Naive B cell (primary cell): ENCODE data around the gene ASTN2. TPM values are rescaled to one million over a fixed set of nuclear protein-coding genes. Genes with fewer than 3 reads are reported as not detected.

Source experiments
- ATAC-seq, 2 donors: fragments of 150-1000 bp; cut with Tn5 transposase; 2 replicates each; pipeline ENCODE4 v1.10.0; 2021; ENCODE audit warnings: low read depth in 2 of 2, mild to moderate bottlenecking in 2 of 2, moderate library complexity in 2 of 2
- DNase-seq: peaks from one replicate; pipeline ENCODE4 v3.0.0; 2022
- H3K27ac Mint-ChIP-seq, 6 donors: one replicate each; pipeline ENCODE4 v1.8.0; 2020 to 2022; ENCODE audit warnings: mild to moderate bottlenecking in 6 of 6, mixed read lengths in 6 of 6, moderate library complexity in 5 of 6, inconsistent platforms in 2 of 6
- H3K27me3 Mint-ChIP-seq, 3 donors: one replicate each; pipeline ENCODE4 v1.8.0; 2021 to 2022; ENCODE audit warnings: mixed read lengths in 3 of 3, mild to moderate bottlenecking in 1 of 3
- H3K36me3 Mint-ChIP-seq, 2 donors: one replicate each; pipeline ENCODE4 v1.8.0; 2020 to 2022; ENCODE audit warnings: mixed read lengths in 2 of 2, inconsistent platforms in 1 of 2, mild to moderate bottlenecking in 1 of 2
- H3K4me1 Mint-ChIP-seq, 3 donors: one replicate each; pipeline ENCODE4 v1.8.0; 2020 to 2022; ENCODE audit warnings: mixed read lengths in 3 of 3, inconsistent platforms in 1 of 3, mild to moderate bottlenecking in 1 of 3, moderate library complexity in 1 of 3
- H3K4me3 Mint-ChIP-seq, 8 donors: one replicate each; pipeline ENCODE4 v1.8.0; 2020 to 2022; ENCODE audit warnings: mild to moderate bottlenecking in 8 of 8, mixed read lengths in 8 of 8, moderate library complexity in 8 of 8, inconsistent platforms in 2 of 8
- H3K9me3 Mint-ChIP-seq, 7 donors: one replicate each; pipeline ENCODE4 v1.8.0; 2020 to 2022; ENCODE audit warnings: mixed read lengths in 7 of 7, mild to moderate bottlenecking in 5 of 7, inconsistent platforms in 2 of 7, moderate library complexity in 1 of 7
- polyA plus RNA-seq, 6 donors: library from polyadenylated mRNA; unstranded; fragments of 300-500 nt; fragmentation: Illumina TruSeq; gene quantifications; one replicate each; pipeline ENCODE4 v1.2.3, GENCODE V29; 2021; ENCODE audit warnings: low read depth in 6 of 6

ASTN2 gene
- polyA plus RNA-seq, 6 donors from 2014 or later = 0.89 to 2.5 (median 1.5) TPM; not detected in 1

- H3K27ac Mint-ChIP-seq = no peak overlapping the region
- H3K36me3 Mint-ChIP-seq = no peaks in the 10 kb centered on the region
- no peak for DNase-seq
- no peaks in the 10 kb centered on the region for H3K9me3 Mint-ChIP-seq
- H3K4me1 Mint-ChIP-seq = no peaks in the 10 kb centered on the region
- no peak for ATAC-seq
- no peak overlapping the region for H3K4me3 Mint-ChIP-seq
- peaks cover 0 to 11% (median 7%) of the 10 kb centered on the region in 3 donors for H3K27me3 Mint-ChIP-seq
Observed at GRCh38 chr9:116717150-116717549, 697.7 kb downstream of the ASTN2 start.

GRCh38 chr9:116716438-116716837 lies 698.4 kb downstream of the ASTN2 start:
- no peak overlapping the region for H3K27ac Mint-ChIP-seq
- DNase-seq (no peak), ATAC-seq (no peak)

DNA sequence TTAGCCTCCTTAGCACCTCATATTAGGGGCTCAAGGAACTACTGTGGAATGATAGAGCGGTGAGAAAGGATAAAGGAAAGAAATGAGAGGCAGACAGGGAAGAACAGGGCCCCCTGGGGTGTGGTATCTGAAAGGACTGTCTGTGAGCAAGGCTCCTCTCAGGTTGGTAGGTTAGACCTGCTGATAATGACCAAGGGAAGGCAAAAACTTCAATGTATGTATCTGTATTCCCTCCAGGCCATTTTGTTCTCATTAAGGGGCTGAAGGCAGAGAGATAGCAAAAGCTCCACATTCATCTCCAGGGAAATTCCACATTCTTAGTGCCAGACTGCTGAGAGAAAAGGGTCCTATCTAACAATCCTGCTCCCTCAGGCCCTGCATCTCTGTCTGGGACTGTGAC lies 699.1 kb downstream of the ASTN2 start:
- no peak for ATAC-seq
- H3K4me3 Mint-ChIP-seq = no peak overlapping the region
- no peak for DNase-seq
- no peaks in the 10 kb centered on the region for H3K9me3 Mint-ChIP-seq
- no peak overlapping the region for H3K27ac Mint-ChIP-seq
- peaks cover 0 to 6% (median 3%) of the 10 kb centered on the region in 3 donors for H3K27me3 Mint-ChIP-seq
- no peaks in the 10 kb centered on the region for H3K36me3 Mint-ChIP-seq
- no peaks in the 10 kb centered on the region for H3K4me1 Mint-ChIP-seq

More at GRCh38 chr9:116716438-116716837, 698.4 kb downstream of the ASTN2 start:
- H3K27me3 Mint-ChIP-seq = peaks cover 0 to 11% (median 7%) of the 10 kb centered on the region in 3 donors
- H3K4me1 Mint-ChIP-seq = no peaks in the 10 kb centered on the region
- H3K4me3 Mint-ChIP-seq = no peak overlapping the region
- no peaks in the 10 kb centered on the region for H3K9me3 Mint-ChIP-seq
- H3K36me3 Mint-ChIP-seq = no peaks in the 10 kb centered on the region

- Mint-ChIP-seq H3K9me3 (no peaks in the 10 kb centered on the region), H3K4me1 (no peaks in the 10 kb centered on the region), H3K4me3 (no peak overlapping the region), H3K27me3 (peaks cover 0 to 5% (median 0%) of the 10 kb centered on the region in 3 donors), H3K27ac (no peak overlapping the region), H3K36me3 (no peaks in the 10 kb centered on the region)
- ATAC-seq (no peak), DNase-seq (no peak)
Observed at GRCh38 chr9:116713271-116713670, 701.6 kb downstream of the ASTN2 start.

DNA sequence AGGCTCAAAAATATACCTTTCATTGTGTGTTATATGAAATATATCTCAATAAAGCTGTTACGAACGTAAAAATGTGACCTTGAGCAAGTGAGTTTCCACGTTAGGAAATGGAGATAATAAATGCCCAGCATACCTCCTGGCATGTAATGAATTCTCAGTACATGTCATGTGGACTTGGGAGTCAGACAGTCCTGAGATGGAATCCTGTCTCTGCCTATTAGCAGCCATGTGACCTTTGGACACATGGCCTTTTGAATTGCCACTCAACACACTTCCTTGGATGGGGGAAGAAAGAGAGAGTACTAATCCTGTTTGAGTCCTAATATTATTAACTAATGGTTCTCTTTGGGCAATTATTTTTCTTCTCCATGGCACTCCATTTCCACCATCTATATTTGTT lies 702.1 kb downstream of the ASTN2 start:
- ATAC-seq (no peak), DNase-seq (no peak)
- Mint-ChIP-seq H3K9me3 (no peaks in the 10 kb centered on the region), H3K4me1 (no peaks in the 10 kb centered on the region), H3K27ac (no peak overlapping the region), H3K27me3 (peaks cover 0 to under 1% (median 0%) of the 10 kb centered on the region in 3 donors), H3K36me3 (no peaks in the 10 kb centered on the region), H3K4me3 (no peak overlapping the region)

GRCh38 chr9:116706310-116707290 lies 708.3 kb downstream of the ASTN2 start:
- Mint-ChIP-seq H3K36me3 (peaks cover 0 to 5% of the 10 kb centered on the region in 2 donors), H3K4me1 (peaks cover 0 to 10% (median 0%) of the 10 kb centered on the region in 3 donors), H3K9me3 (no peaks in the 10 kb centered on the region), H3K27me3 (no peaks in the 10 kb centered on the region), H3K4me3 (no peak overlapping the region), H3K27ac (peak overlapping the region in 1 of 6 donors; percentile 31)
- ATAC-seq (no peak), DNase-seq (no peak)

DNA sequence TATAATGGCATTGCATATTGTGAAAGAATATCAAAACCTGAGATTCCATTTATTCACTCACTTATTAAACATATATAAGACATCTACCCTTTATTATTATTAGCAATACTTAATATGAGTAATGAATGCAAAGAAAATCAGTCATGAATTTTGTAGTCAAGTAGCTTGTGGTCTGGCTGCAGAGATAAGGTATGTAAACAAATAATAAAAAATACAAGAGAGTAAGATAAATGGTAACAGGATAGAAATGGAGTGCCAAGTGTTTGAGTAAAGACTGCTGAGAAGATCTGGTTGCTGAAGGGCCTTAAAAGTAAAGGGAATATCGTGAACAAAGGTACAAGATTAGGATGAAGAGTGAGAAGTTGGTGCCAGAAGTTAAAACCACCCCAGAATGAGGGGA lies 709.3 kb downstream of the ASTN2 start:
- H3K9me3 Mint-ChIP-seq = no peaks in the 10 kb centered on the region
- peaks cover 0 to 20% (median 0%) of the 10 kb centered on the region in 3 donors for H3K4me1 Mint-ChIP-seq
- peak overlapping the region in 1 of 6 donors; percentile 3 for H3K27ac Mint-ChIP-seq
- no peak for ATAC-seq
- no peak for DNase-seq
- peaks cover 0 to 14% of the 10 kb centered on the region in 2 donors for H3K36me3 Mint-ChIP-seq
- no peak overlapping the region for H3K4me3 Mint-ChIP-seq
- no peaks in the 10 kb centered on the region for H3K27me3 Mint-ChIP-seq

GRCh38 chr9:116704470-116704869 lies 710.4 kb downstream of the ASTN2 start:
- Mint-ChIP-seq H3K4me1 (peaks cover 0 to 20% (median 0%) of the 10 kb centered on the region in 3 donors), H3K27me3 (no peaks in the 10 kb centered on the region), H3K27ac (no peak overlapping the region), H3K36me3 (peaks cover 8 to 24% of the 10 kb centered on the region in 2 donors), H3K9me3 (no peaks in the 10 kb centered on the region), H3K4me3 (no peak overlapping the region)
- no peak for DNase-seq
- ATAC-seq = no peak

DNA sequence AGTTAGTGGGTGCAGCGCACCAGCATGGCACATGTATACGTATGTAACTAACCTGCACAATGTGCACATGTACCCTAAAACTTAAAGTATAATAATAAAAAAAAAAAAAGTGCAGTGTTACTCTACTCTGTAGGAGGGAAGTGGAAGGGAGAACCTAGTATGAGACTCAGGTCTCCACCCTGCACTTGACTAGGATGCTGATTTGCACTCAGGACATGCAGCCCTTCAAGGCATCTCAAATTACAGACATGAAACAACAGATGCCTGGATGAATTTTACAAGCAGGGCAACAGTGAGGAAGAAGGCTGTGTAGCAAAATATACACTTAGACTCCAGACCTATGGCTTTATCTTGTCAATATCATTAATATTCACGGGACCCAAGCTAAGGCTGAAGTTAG lies 711.2 kb downstream of the ASTN2 start:
- H3K27ac Mint-ChIP-seq = no peak overlapping the region
- ATAC-seq (no peak), DNase-seq (no peak)
- H3K27me3 Mint-ChIP-seq = no peaks in the 10 kb centered on the region
- H3K36me3 Mint-ChIP-seq = peaks cover 15 to 28% of the 10 kb centered on the region in 2 donors
- peaks cover 0 to 20% (median 0%) of the 10 kb centered on the region in 3 donors for H3K4me1 Mint-ChIP-seq
- H3K4me3 Mint-ChIP-seq = no peak overlapping the region
- H3K9me3 Mint-ChIP-seq = no peaks in the 10 kb centered on the region

- ATAC-seq = no peak
- no peak overlapping the region for H3K27ac Mint-ChIP-seq
- no peaks in the 10 kb centered on the region for H3K27me3 Mint-ChIP-seq
- no peak for DNase-seq
- peaks cover 0 to 20% (median 3%) of the 10 kb centered on the region in 3 donors for H3K4me1 Mint-ChIP-seq
- H3K4me3 Mint-ChIP-seq = no peak overlapping the region
- peaks cover 26 to 35% of the 10 kb centered on the region in 2 donors for H3K36me3 Mint-ChIP-seq
- no peaks in the 10 kb centered on the region for H3K9me3 Mint-ChIP-seq
Observed at GRCh38 chr9:116701940-116702642, 712.8 kb downstream of the ASTN2 start.

DNA sequence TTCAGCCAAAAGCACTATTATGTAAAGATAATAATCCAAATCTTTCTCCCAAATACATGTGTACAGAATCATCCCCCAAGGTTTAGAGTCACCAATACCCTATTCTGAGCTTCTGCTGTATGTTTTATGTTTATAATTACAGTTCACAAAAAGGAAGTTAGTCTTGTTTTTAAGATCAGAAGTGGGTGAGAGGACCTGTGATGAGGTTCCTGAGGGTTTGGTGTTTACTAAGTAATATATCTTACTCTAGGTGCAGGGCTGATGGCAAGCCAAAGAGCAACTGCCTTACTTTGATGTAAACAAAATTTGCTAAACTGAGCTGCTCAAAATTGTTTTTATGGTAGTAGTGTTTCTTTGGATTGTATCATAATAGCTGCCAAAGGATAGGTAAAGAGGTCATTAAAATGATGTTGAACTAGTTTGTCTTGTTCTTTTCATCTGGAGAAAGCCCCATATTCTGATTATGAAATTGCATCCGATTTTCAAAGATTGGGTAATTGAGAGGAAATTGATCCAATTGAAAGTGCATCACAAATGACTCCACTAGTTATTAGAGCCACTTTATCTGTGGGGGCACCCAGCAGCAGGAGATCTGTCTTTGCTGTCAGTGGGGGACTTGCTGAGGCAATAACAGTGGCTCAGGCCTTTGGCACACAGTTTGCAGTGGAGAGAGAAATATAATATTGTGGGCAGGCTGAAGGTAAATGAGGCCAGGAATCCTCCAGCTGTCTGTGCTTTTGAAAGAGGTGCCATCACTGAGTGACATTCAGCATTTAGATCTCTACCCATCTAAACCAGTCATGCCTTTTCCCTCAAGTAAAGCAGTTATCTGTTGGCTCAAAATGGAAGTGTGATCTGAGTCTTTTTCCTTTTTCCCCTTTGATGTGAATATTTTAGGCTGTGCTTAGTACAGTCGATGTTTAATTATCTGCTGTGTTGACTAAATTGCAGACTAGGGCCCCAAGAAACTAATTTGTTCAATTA lies 713.7 kb downstream of the ASTN2 start:
- Mint-ChIP-seq H3K36me3 (peaks cover 26 to 35% of the 10 kb centered on the region in 2 donors), H3K4me1 (peaks cover 0 to 25% (median 3%) of the 10 kb centered on the region in 3 donors), H3K9me3 (no peaks in the 10 kb centered on the region), H3K27me3 (no peaks in the 10 kb centered on the region), H3K4me3 (no peak overlapping the region), H3K27ac (no peak overlapping the region)
- ATAC-seq (no peak), DNase-seq (no peak)

DNA sequence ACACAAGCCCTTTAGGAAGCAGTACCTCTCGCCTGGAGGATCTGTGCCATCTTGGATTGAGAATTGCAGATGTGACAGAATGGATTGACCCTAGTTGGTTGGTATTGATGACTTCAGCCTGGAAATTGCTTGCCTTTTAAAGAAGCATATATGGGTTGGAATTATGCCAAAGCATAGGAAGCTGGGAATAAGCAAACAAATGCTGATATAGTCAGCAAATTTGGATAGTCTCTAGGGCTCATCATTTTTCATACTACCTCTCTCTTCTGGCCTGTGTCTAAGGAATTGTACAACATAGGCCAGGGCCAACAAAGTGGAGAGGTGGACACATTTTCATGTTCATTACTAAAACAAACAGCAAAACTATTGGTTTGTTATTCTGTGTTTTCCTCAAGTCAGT lies 714.6 kb downstream of the ASTN2 start:
- no peaks in the 10 kb centered on the region for H3K9me3 Mint-ChIP-seq
- no peaks in the 10 kb centered on the region for H3K27me3 Mint-ChIP-seq
- no peak for ATAC-seq
- peaks cover 26 to 35% of the 10 kb centered on the region in 2 donors for H3K36me3 Mint-ChIP-seq
- H3K4me3 Mint-ChIP-seq = no peak overlapping the region
- no peak for DNase-seq
- H3K4me1 Mint-ChIP-seq = peaks cover 6 to 31% (median 10%) of the 10 kb centered on the region in 3 donors
- H3K27ac Mint-ChIP-seq = no peak overlapping the region

- Mint-ChIP-seq H3K4me3 (peak overlapping the region in 1 of 8 donors; percentile 49), H3K27ac (no peak overlapping the region), H3K36me3 (peaks cover 26 to 35% of the 10 kb centered on the region in 2 donors), H3K4me1 (peaks cover 10 to 31% (median 16%) of the 10 kb centered on the region in 3 donors), H3K27me3 (no peaks in the 10 kb centered on the region), H3K9me3 (no peaks in the 10 kb centered on the region)
- DNase-seq (no peak), ATAC-seq (no peak)
Observed at GRCh38 chr9:116697887-116698286, 717.0 kb downstream of the ASTN2 start.
